PC-9 (cell line): ENCODE results near the gene TBC1D28.
"Not testable (repeated sequence)": the region's sequence is repeated elsewhere in the genome, so short reads cannot be mapped to it uniquely, and the experiment has no call there.

Experiments
- CTCF ChIP-seq: fragments of 200-600 bp; sonication (generic); conservative IDR thresholded peaks from 2 replicates; pipeline ENCODE4 v1.6.1; 2017; ENCODE audit warnings: mixed run types, antibody characterized with exemption, mild to moderate bottlenecking, moderate library complexity
- EZH2 ChIP-seq: fragments of 200-600 bp; sonication (generic); IDR thresholded peaks from 2 replicates; pipeline ENCODE4 v1.8.0; 2017; ENCODE audit warnings: antibody characterized with exemption, low read depth

GRCh38 chr17:18677381-18677780, 33.2 kb upstream of the TBC1D28 start:
- not testable (repeated sequence) for TF ChIP-seq CTCF, EZH2
